WTC11 (cell line): ENCODE results near the gene LYPD6B.

Experiments used
- CREM ChIP-seq: sonication (generic); formaldehyde crosslinking; IDR thresholded peaks from 2 replicates; pipeline ENCODE4 v1.8.1; 2022; ENCODE audit warnings: mild to moderate bottlenecking, missing genetic modification reagents, moderate library complexity
- CTCF ChIP-seq: fragments of 200-600 bp; IDR thresholded peaks from 2 replicates; pipeline ENCODE4 v1.8.0; 2022; ENCODE audit warnings: antibody characterized with exemption
- E2F4 ChIP-seq: sonication (generic); formaldehyde crosslinking; IDR thresholded peaks from 2 replicates; pipeline ENCODE4 v1.8.1; 2022; ENCODE audit warnings: low read depth, mild to moderate bottlenecking, moderate library complexity, missing genetic modification reagents, borderline replicate concordance
- JUN ChIP-seq: sonication (generic); formaldehyde crosslinking; IDR thresholded peaks from 2 replicates; pipeline ENCODE4 v1.8.0; 2023; ENCODE audit warnings: mild to moderate bottlenecking, missing genetic modification reagents
- NR2C2 ChIP-seq: sonication (generic); formaldehyde crosslinking; IDR thresholded peaks from 2 replicates; pipeline ENCODE4 v1.8.0; 2022; ENCODE audit warnings: mild to moderate bottlenecking, missing genetic modification reagents
- RORB ChIP-seq: fragments of 250-450 bp; sonication (Bioruptor Pico); IDR thresholded peaks from 2 replicates; pipeline ENCODE4 v1.9.0; 2021; ENCODE audit warnings: mild to moderate bottlenecking
- TCF7 ChIP-seq: sonication (generic); formaldehyde crosslinking; IDR thresholded peaks from 2 replicates; pipeline ENCODE4 v1.8.0; 2022; ENCODE audit warnings: mild to moderate bottlenecking, low read depth, missing genetic modification reagents, moderate library complexity
- TP53 ChIP-seq: sonication (generic); formaldehyde crosslinking; IDR thresholded peaks from 2 replicates; pipeline ENCODE4 v1.8.1; 2023; ENCODE audit warnings: mild to moderate bottlenecking, missing genetic modification reagents
- TF ChIP-seq, protein P1 (sequence below): sonication (generic); formaldehyde crosslinking; IDR thresholded peaks from 2 replicates; pipeline ENCODE4 v1.8.1; 2022; ENCODE audit warnings: mild to moderate bottlenecking, missing genetic modification reagents, moderate library complexity, borderline replicate concordance
- TF ChIP-seq, protein P2 (sequence below): sonication (generic); formaldehyde crosslinking; IDR thresholded peaks from 2 replicates; pipeline ENCODE4 v1.8.0; 2023; ENCODE audit warnings: mild to moderate bottlenecking, missing genetic modification reagents

- no peak for TF ChIP-seq E2F4 (CRISPR knock-in tag)
- no peak for TF ChIP-seq RORB (CRISPR knock-in tag)
- no peak for TF ChIP-seq CTCF
- TF ChIP-seq, protein P1, sequence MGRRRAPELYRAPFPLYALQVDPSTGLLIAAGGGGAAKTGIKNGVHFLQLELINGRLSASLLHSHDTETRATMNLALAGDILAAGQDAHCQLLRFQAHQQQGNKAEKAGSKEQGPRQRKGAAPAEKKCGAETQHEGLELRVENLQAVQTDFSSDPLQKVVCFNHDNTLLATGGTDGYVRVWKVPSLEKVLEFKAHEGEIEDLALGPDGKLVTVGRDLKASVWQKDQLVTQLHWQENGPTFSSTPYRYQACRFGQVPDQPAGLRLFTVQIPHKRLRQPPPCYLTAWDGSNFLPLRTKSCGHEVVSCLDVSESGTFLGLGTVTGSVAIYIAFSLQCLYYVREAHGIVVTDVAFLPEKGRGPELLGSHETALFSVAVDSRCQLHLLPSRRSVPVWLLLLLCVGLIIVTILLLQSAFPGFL (CRISPR knock-in tag): no peak
- no peak for TF ChIP-seq TCF7 (CRISPR knock-in tag)
- TF ChIP-seq NR2C2 (CRISPR knock-in tag): no peak
- no peak for TF ChIP-seq TP53 (CRISPR knock-in tag)
- TF ChIP-seq CREM (CRISPR knock-in tag): no peak
- TF ChIP-seq JUN: no peak
- TF ChIP-seq, protein P2, sequence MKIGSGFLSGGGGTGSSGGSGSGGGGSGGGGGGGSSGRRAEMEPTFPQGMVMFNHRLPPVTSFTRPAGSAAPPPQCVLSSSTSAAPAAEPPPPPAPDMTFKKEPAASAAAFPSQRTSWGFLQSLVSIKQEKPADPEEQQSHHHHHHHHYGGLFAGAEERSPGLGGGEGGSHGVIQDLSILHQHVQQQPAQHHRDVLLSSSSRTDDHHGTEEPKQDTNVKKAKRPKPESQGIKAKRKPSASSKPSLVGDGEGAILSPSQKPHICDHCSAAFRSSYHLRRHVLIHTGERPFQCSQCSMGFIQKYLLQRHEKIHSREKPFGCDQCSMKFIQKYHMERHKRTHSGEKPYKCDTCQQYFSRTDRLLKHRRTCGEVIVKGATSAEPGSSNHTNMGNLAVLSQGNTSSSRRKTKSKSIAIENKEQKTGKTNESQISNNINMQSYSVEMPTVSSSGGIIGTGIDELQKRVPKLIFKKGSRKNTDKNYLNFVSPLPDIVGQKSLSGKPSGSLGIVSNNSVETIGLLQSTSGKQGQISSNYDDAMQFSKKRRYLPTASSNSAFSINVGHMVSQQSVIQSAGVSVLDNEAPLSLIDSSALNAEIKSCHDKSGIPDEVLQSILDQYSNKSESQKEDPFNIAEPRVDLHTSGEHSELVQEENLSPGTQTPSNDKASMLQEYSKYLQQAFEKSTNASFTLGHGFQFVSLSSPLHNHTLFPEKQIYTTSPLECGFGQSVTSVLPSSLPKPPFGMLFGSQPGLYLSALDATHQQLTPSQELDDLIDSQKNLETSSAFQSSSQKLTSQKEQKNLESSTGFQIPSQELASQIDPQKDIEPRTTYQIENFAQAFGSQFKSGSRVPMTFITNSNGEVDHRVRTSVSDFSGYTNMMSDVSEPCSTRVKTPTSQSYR (CRISPR knock-in tag): no peak
These were observed 4.1 kb upstream of the LYPD6B start for GRCh38 chr2:149034406-149034805.
